Neural progenitor cell (in vitro differentiated cells): ENCODE data around the gene ANKMY1. TPM values are rescaled to one million over a fixed set of nuclear protein-coding genes. Genes with fewer than 3 reads are reported as not detected.

Experiments used
- DNase-seq: peaks from one replicate; pipeline ENCODE4 v3.0.0-alpha.2; 2016; ENCODE audit warnings: low spot score
- H2AFZ ChIP-seq: fragments of 200-600 bp; sonication (generic); replicated peaks from 2 replicates; pipeline ENCODE4 v1.6.1; 2016; ENCODE audit warnings: antibody characterized with exemption
- H3F3A ChIP-seq: fragments of 200-600 bp; sonication (generic); 2 replicates; pipeline ENCODE4 v1.6.1; 2016; ENCODE audit warnings: antibody characterized with exemption, low read depth
- H3K27ac ChIP-seq: fragments of 200-600 bp; sonication (generic); 2 replicates; pipeline ENCODE4 v1.5.1; 2016; ENCODE audit warnings: mild to moderate bottlenecking
- H3K27me3 ChIP-seq: fragments of 200-600 bp; sonication (generic); 2 replicates; pipeline ENCODE4 v1.6.1; 2016; ENCODE audit warnings: mild to moderate bottlenecking, moderate library complexity
- H3K36me3 ChIP-seq: fragments of 200-600 bp; sonication (generic); 2 replicates; pipeline ENCODE4 v1.5.1; 2016
- H3K4me1 ChIP-seq: fragments of 200-600 bp; sonication (generic); 2 replicates; pipeline ENCODE4 v1.6.1; 2016; ENCODE audit warnings: mixed run types
- H3K4me2 ChIP-seq: fragments of 200-600 bp; sonication (generic); 2 replicates; pipeline ENCODE4 v1.6.1; 2016
- H3K4me3 ChIP-seq: fragments of 200-600 bp; sonication (generic); 2 replicates; pipeline ENCODE4 v1.5.1; 2016
- H3K79me2 ChIP-seq: fragments of 200-600 bp; sonication (generic); 2 replicates; pipeline ENCODE4 v1.6.1; 2016; ENCODE audit warnings: low read depth
- H3K9ac ChIP-seq: fragments of 200-600 bp; sonication (generic); 2 replicates; pipeline ENCODE4 v1.6.1; 2016
- H3K9me3 ChIP-seq: fragments of 200-600 bp; sonication (generic); 2 replicates; pipeline ENCODE4 v1.5.1; 2016; ENCODE audit warnings: low read depth
- H4K20me1 ChIP-seq: fragments of 200-600 bp; sonication (generic); 2 replicates; pipeline ENCODE4 v1.6.1; 2016; ENCODE audit warnings: low read depth
- H3K27ac Mint-ChIP-seq: 3 replicates; pipeline ENCODE4 v1.8.0; 2021; ENCODE audit warnings: mixed read lengths
- H3K27me3 Mint-ChIP-seq: 2 replicates; pipeline ENCODE4 v1.8.0; 2022; ENCODE audit warnings: low read depth, mild to moderate bottlenecking, inconsistent platforms, moderate library complexity, mixed read lengths; ENCODE audit not compliant: insufficient read depth
- H3K36me3 Mint-ChIP-seq: 3 replicates; pipeline ENCODE4 v1.8.0; 2021; ENCODE audit warnings: mixed read lengths
- H3K4me1 Mint-ChIP-seq: 3 replicates; pipeline ENCODE4 v1.8.0; 2021; ENCODE audit warnings: mixed read lengths
- H3K4me3 Mint-ChIP-seq: 3 replicates; pipeline ENCODE4 v1.8.0; 2021; ENCODE audit warnings: mild to moderate bottlenecking, moderate library complexity, mixed read lengths
- H3K9me3 Mint-ChIP-seq: 3 replicates; pipeline ENCODE4 v1.8.0; 2020; ENCODE audit warnings: mixed read lengths
- EZH2 ChIP-seq: fragments of 200-600 bp; sonication (generic); IDR thresholded peaks from 2 replicates; pipeline ENCODE4 v1.6.1; 2017; ENCODE audit warnings: antibody characterized with exemption, mild to moderate bottlenecking, moderate library complexity
- EZH2phosphoT487 ChIP-seq: fragments of 200-600 bp; sonication (generic); IDR thresholded peaks from 2 replicates; pipeline ENCODE4 v1.6.1; 2017; ENCODE audit warnings: antibody characterized with exemption
- total RNA-seq: library from RNA; depleted of rRNA; stranded (reverse); fragments of >200 nt; gene quantifications from 2 replicates; pipeline ENCODE4 v1.2.3, GENCODE V29; 2015; ENCODE audit warnings: low replicate concordance
- TF ChIP-seq, protein P1 (sequence below): fragments of 200-600 bp; sonication (generic); IDR thresholded peaks from 2 replicates; pipeline ENCODE4 v1.5.1; 2017; ENCODE audit warnings: antibody characterized with exemption, mild to moderate bottlenecking

The ANKMY1 gene
- total RNA-seq, 1 donor from 2014 or later = 4.2 TPM

DNA sequence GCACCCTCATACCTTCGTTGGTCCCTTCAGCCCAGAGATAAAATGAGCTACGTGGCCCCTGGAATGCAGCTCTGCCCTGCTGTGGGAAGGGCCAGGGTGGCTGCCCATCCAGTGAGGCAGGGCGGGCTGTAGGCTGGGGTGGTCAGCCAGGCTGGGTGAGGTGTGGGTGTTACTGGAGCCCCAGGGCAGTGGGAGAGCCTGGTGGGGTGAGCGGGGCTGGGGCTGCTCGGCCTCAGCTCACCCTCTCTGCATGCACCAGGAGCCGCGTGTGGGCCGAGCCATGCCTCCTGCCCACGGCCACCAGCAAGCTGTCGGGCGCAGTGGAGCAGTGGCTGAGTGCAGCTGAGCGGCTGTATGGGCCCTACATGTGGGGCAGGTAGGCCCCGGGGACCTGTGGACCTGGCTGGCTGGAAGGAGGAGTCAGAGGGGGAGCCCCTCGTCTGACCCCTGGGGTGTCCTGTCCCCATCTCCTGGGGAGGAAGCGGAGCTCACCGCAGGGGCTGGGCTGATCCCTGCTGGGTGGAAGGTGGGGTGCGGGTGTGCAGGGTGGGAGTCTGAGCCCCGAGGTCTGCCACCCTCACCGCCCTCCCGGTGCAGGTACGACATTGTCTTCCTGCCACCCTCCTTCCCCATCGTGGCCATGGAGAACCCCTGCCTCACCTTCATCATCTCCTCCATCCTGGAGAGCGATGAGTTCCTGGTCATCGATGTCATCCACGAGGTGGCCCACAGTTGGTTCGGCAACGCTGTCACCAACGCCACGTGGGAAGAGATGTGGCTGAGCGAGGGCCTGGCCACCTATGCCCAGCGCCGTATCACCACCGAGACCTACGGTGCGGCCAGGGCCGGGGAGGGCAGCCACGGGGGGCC, 16.0 kb upstream of the ANKMY1 start:
- Histone ChIP-seq H2AFZ (no peak overlapping the region), H3K36me3 (no peaks in the 10 kb centered on the region)
- H3K27ac Mint-ChIP-seq = no peak overlapping the region

DNA sequence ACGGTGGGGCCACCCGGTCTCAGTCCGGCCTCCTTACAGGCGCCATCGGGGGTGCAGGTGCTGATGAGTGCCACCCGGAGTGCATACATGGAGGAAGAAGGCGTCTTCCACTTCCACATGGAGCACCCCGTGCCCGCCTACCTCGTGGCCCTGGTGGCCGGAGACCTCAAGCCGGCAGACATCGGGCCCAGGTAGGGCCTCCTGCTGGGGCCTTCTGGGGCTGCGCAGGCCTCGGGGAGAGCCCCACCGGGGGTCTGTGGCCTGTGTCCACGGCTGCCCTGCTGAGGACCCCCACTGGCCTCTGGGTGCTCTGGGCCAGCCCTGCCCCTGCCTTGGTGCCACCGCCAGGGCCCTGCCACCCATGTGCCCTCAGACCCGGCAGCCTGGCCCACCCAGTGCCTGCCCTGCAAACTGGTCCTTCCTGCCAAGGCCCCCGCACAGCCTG, 15.3 kb upstream of the ANKMY1 start:
- DNase-seq = no peak
- Mint-ChIP-seq H3K36me3 (no peaks in the 10 kb centered on the region), H3K27me3 (peaks cover 2% of the 10 kb centered on the region), H3K4me1 (no peaks in the 10 kb centered on the region), H3K9me3 (no peaks in the 10 kb centered on the region), H3K4me3 (no peak overlapping the region), H3K27ac (no peak overlapping the region)
- Histone ChIP-seq H3K4me3 (no peak overlapping the region), H3K27me3 (peaks cover 22% of the 10 kb centered on the region), H3K27ac (no peak overlapping the region), H3F3A (no peaks in the 10 kb centered on the region), H3K36me3 (no peaks in the 10 kb centered on the region), H3K9ac (no peak overlapping the region), H3K79me2 (no peaks in the 10 kb centered on the region), H3K9me3 (no peaks in the 10 kb centered on the region), H4K20me1 (peaks cover 25% of the 10 kb centered on the region), H3K4me1 (no peaks in the 10 kb centered on the region), H2AFZ (no peak overlapping the region), H3K4me2 (no peak overlapping the region)
- no peak for TF ChIP-seq EZH2
- no peak for TF ChIP-seq EZH2phosphoT487
- TF ChIP-seq, protein P1, sequence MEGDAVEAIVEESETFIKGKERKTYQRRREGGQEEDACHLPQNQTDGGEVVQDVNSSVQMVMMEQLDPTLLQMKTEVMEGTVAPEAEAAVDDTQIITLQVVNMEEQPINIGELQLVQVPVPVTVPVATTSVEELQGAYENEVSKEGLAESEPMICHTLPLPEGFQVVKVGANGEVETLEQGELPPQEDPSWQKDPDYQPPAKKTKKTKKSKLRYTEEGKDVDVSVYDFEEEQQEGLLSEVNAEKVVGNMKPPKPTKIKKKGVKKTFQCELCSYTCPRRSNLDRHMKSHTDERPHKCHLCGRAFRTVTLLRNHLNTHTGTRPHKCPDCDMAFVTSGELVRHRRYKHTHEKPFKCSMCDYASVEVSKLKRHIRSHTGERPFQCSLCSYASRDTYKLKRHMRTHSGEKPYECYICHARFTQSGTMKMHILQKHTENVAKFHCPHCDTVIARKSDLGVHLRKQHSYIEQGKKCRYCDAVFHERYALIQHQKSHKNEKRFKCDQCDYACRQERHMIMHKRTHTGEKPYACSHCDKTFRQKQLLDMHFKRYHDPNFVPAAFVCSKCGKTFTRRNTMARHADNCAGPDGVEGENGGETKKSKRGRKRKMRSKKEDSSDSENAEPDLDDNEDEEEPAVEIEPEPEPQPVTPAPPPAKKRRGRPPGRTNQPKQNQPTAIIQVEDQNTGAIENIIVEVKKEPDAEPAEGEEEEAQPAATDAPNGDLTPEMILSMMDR = no peak

More for the DNA sequence above, 16.0 kb upstream of the ANKMY1 start:
- Histone ChIP-seq H3F3A (no peaks in the 10 kb centered on the region), H3K27me3 (peaks cover 18% of the 10 kb centered on the region), H4K20me1 (peaks cover 25% of the 10 kb centered on the region), H3K27ac (no peak overlapping the region), H3K4me1 (no peaks in the 10 kb centered on the region), H3K79me2 (no peaks in the 10 kb centered on the region), H3K9ac (no peak overlapping the region), H3K4me2 (no peak overlapping the region), H3K4me3 (no peak overlapping the region), H3K9me3 (no peaks in the 10 kb centered on the region)
- TF ChIP-seq, protein P1 = no peak
- TF ChIP-seq EZH2phosphoT487 = no peak
- TF ChIP-seq EZH2 = no peak
- Mint-ChIP-seq H3K27me3 (peaks cover 2% of the 10 kb centered on the region), H3K9me3 (no peaks in the 10 kb centered on the region), H3K4me3 (no peak overlapping the region), H3K36me3 (no peaks in the 10 kb centered on the region), H3K4me1 (no peaks in the 10 kb centered on the region)
- DNase-seq = no peak

DNA sequence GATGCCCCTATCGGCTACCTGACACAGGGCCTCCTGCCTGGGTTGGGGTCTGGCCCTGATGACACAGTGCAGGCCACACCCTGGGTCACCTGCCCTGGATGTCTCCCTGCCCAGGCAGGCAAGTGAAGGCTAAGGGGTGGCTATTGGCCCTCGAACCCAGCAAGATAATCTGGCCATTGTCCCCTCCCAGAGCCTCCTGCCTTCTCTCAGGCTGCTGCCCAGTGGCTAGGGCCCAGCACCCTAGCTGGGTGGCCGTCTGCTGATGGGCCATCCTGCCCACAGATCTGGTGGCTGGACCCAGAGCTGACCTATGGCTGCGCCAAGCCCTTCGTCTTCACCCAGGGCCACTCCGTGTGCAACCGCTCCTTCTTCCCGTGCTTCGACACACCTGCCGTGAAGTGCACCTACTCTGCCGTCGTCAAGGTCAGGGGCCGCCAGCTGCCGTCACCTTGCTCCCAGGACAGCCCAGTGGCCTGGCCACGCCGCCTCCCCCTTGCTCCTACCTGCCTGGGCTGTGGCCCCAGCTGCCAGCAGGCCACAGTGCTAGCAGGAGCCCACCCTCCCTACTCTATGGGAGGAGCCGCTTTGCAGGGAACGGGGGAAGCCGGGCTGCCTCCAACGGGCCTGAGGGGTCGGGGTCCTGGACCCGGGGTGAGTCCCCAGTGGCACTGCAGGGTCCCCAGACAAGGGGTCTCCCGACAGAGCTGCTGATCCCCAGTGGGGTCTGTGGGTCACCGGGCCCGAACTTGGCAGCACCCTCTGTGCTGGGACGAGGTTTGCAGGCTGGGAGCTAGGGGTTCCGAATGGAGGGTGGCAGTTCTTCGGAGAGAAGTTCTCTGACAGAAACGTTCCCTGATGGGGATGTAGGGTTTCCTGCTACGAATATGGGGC, 14.6 kb upstream of the ANKMY1 start:
- Histone ChIP-seq H3K27ac (no peak overlapping the region), H2AFZ (no peak overlapping the region), H3K9me3 (no peaks in the 10 kb centered on the region), H3K36me3 (no peaks in the 10 kb centered on the region), H3K79me2 (no peaks in the 10 kb centered on the region), H3K4me1 (no peaks in the 10 kb centered on the region), H4K20me1 (peaks cover 19% of the 10 kb centered on the region), H3K4me2 (no peak overlapping the region), H3K4me3 (no peak overlapping the region), H3K9ac (no peak overlapping the region), H3K27me3 (peaks cover 29% of the 10 kb centered on the region), H3F3A (peaks cover 6% of the 10 kb centered on the region)
- H3K36me3 Mint-ChIP-seq = no peaks in the 10 kb centered on the region
- H3K27me3 Mint-ChIP-seq = peaks cover 6% of the 10 kb centered on the region
- H3K4me3 Mint-ChIP-seq = no peak overlapping the region
- no peaks in the 10 kb centered on the region for H3K9me3 Mint-ChIP-seq
- TF ChIP-seq EZH2phosphoT487 = no peak
- TF ChIP-seq, protein P1 = no peak
- TF ChIP-seq EZH2 = no peak
- DNase-seq = no peak
- peaks cover 3% of the 10 kb centered on the region for H3K4me1 Mint-ChIP-seq
- H3K27ac Mint-ChIP-seq = no peak overlapping the region
